WTC11 (cell line): ENCODE results near the gene ZSCAN21. TPM values are rescaled to one million over a fixed set of nuclear protein-coding genes. Genes with fewer than 3 reads are reported as not detected.

Experiments used
- ATAC-seq: fragments of 200-7000 bp; cut with Tn5 transposase; 2 replicates; pipeline ENCODE4 v1.10.0; 2021; ENCODE audit warnings: mild to moderate bottlenecking, moderate library complexity
- CTCF ChIA-PET: fragments of 300-600 bp; sonication (Branson Sonifier 250); formaldehyde crosslinking; loops from one replicate; lab custom pipeline; 2021; ENCODE audit warnings: antibody characterized with exemption; lab: Charles Lee
- POLR2A ChIA-PET: fragments of 350-600 bp; sonication (Branson Sonifier 250); formaldehyde crosslinking; loops from one replicate; lab custom pipeline; 2021; ENCODE audit warnings: antibody characterized with exemption; lab: Charles Lee
- DNase-seq: peaks from one replicate; pipeline ENCODE4 v3.0.0; 2021; ENCODE audit warnings: low spot score
- H3K27ac Mint-ChIP-seq: 2 replicates; pipeline ENCODE4 v1.8.0; 2021; ENCODE audit warnings: mixed read lengths
- H3K27me3 Mint-ChIP-seq: 2 replicates; pipeline ENCODE4 v1.8.0; 2021; ENCODE audit warnings: low read depth, mild to moderate bottlenecking, moderate library complexity, mixed read lengths
- H3K36me3 Mint-ChIP-seq: 2 replicates; pipeline ENCODE4 v1.8.0; 2021; ENCODE audit warnings: mixed read lengths
- H3K4me1 Mint-ChIP-seq: 2 replicates; pipeline ENCODE4 v1.8.0; 2022; ENCODE audit warnings: mixed read lengths
- H3K4me3 Mint-ChIP-seq: 2 replicates; pipeline ENCODE4 v1.8.0; 2021; ENCODE audit warnings: mild to moderate bottlenecking, moderate library complexity, mixed read lengths
- H3K9me3 Mint-ChIP-seq: 2 replicates; pipeline ENCODE4 v1.8.0; 2021; ENCODE audit warnings: mixed read lengths
- CBFB ChIP-seq: sonication (generic); formaldehyde crosslinking; IDR thresholded peaks from 2 replicates; pipeline ENCODE4 v1.8.1; 2022; ENCODE audit warnings: mild to moderate bottlenecking, low read depth, missing genetic modification reagents
- FOXK1 ChIP-seq: sonication (generic); formaldehyde crosslinking; IDR thresholded peaks from 2 replicates; pipeline ENCODE4 v1.8.0; 2022; ENCODE audit warnings: mild to moderate bottlenecking, moderate library complexity, missing genetic modification reagents
- FOXP1 ChIP-seq: sonication (generic); formaldehyde crosslinking; IDR thresholded peaks from 2 replicates; pipeline ENCODE4 v1.8.0; 2022; ENCODE audit warnings: missing genetic modification reagents, mild to moderate bottlenecking, moderate library complexity, borderline replicate concordance
- GABPB1 ChIP-seq: sonication (generic); formaldehyde crosslinking; IDR thresholded peaks from 2 replicates; pipeline ENCODE4 v1.8.1; 2023; ENCODE audit warnings: mild to moderate bottlenecking, missing genetic modification reagents
- JUN ChIP-seq: sonication (generic); formaldehyde crosslinking; IDR thresholded peaks from 2 replicates; pipeline ENCODE4 v1.8.0; 2023; ENCODE audit warnings: mild to moderate bottlenecking, missing genetic modification reagents
- RELA ChIP-seq: sonication (generic); formaldehyde crosslinking; IDR thresholded peaks from 2 replicates; pipeline ENCODE4 v1.8.1; 2022; ENCODE audit warnings: missing genetic modification reagents, mild to moderate bottlenecking, borderline replicate concordance
- RORB ChIP-seq: fragments of 250-450 bp; sonication (Bioruptor Pico); IDR thresholded peaks from 2 replicates; pipeline ENCODE4 v1.9.0; 2021; ENCODE audit warnings: mild to moderate bottlenecking
- ZBTB21 ChIP-seq: sonication (generic); formaldehyde crosslinking; IDR thresholded peaks from 2 replicates; pipeline ENCODE4 v1.8.1; 2023; ENCODE audit warnings: mild to moderate bottlenecking, missing genetic modification reagents, borderline replicate concordance
- ZNF121 ChIP-seq: sonication (generic); formaldehyde crosslinking; IDR thresholded peaks from 2 replicates; pipeline ENCODE4 v1.8.0; 2023; ENCODE audit warnings: missing genetic modification reagents
- ZNF232 ChIP-seq: sonication (generic); formaldehyde crosslinking; IDR thresholded peaks from 2 replicates; pipeline ENCODE4 v1.8.0; 2022; ENCODE audit warnings: mild to moderate bottlenecking, missing genetic modification reagents
- ZNF317 ChIP-seq: sonication (generic); formaldehyde crosslinking; IDR thresholded peaks from 2 replicates; pipeline ENCODE4 v1.8.1; 2023; ENCODE audit warnings: low read depth, mild to moderate bottlenecking, moderate library complexity, missing genetic modification reagents, borderline replicate concordance
- ZNF416 ChIP-seq: fragments of 250-450 bp; sonication (Bioruptor Pico); IDR thresholded peaks from 2 replicates; pipeline ENCODE4 v1.9.0; 2021; ENCODE audit warnings: mild to moderate bottlenecking, inconsistent platforms
- total RNA-seq: library from RNA; stranded (reverse); gene quantifications from 3 replicates; pipeline ENCODE4 v1.2.3, GENCODE V29; 2021
- TF ChIP-seq, protein P1 (sequence below): sonication (generic); formaldehyde crosslinking; IDR thresholded peaks from 2 replicates; pipeline ENCODE4 v1.8.1; 2022; ENCODE audit warnings: mild to moderate bottlenecking, missing genetic modification reagents, moderate library complexity, borderline replicate concordance
- TF ChIP-seq, protein P2 (sequence below): fragments of 250-450 bp; sonication (Bioruptor Pico); IDR thresholded peaks from 2 replicates; pipeline ENCODE4 v2.1.2; 2022; ENCODE audit warnings: mild to moderate bottlenecking, moderate library complexity
- TF ChIP-seq, protein P3 (sequence below): sonication (generic); formaldehyde crosslinking; IDR thresholded peaks from 2 replicates; pipeline ENCODE4 v1.8.0; 2022; ENCODE audit warnings: missing genetic modification reagents

Gene ZSCAN21
- total RNA-seq, 1 experiment from 2014 or later = 25.5 TPM

DNA sequence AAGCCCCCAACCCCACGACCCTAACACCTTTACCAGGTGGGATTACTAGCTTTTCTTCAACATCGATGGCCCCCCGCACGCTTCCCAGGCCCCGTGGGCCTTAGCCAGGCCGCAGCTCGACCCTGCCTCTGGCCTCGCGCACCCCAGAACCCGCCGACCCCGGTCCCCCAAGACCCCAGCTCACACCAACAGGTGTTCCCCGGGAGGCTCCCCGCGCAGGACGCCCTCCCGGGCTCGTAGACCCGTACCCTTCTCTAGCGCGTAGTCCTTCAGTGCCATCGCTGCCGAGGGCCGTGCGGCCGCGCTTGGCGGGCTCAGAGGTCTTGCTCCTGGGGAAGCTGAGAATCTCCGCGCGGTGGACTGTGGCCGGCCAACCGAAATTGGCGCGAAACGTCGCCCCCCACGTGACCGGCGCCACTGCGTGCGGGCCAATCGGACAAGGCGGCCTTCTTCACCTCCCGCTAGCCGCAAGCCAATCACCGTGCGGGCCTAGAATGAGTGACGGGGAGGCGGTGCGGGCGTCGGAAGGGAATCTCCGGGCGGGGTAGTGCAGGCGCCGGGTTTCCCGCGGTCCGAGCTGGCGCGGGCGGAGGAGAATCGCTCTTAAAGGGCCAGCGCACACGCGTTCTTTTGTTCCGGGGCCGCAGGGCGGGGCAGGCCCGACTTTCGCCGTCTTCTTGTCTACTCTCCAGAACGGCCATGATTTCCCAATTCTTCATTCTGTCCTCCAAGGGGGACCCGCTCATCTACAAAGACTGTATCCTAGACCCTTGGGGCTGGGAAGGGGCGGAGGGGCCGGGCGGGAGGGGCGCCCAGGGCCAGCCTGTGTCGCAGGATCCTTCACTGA, 51.7 kb downstream of the ZSCAN21 start, which contains the start of the genes AP4M1 and MCM7 (continued):
- TF ChIP-seq FOXP1 (CRISPR knock-in tag) (peak; percentile 77), ZBTB21 (CRISPR knock-in tag) (no peak), RORB (no peak), ZNF317 (CRISPR knock-in tag) (no peak), RELA (CRISPR knock-in tag) (no peak), FOXK1 (CRISPR knock-in tag) (peak; percentile 53; the same call in 1 of the 2 replicates), ZNF232 (CRISPR knock-in tag) (peak; percentile 80; the same call in 1 of the 2 replicates), GABPB1 (CRISPR knock-in tag) (peak; percentile 45; the same call in 1 of the 2 replicates), CBFB (CRISPR knock-in tag) (no peak), ZNF416 (CRISPR knock-in tag) (no peak)
- TF ChIP-seq, protein P1, sequence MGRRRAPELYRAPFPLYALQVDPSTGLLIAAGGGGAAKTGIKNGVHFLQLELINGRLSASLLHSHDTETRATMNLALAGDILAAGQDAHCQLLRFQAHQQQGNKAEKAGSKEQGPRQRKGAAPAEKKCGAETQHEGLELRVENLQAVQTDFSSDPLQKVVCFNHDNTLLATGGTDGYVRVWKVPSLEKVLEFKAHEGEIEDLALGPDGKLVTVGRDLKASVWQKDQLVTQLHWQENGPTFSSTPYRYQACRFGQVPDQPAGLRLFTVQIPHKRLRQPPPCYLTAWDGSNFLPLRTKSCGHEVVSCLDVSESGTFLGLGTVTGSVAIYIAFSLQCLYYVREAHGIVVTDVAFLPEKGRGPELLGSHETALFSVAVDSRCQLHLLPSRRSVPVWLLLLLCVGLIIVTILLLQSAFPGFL = no peak
- TF ChIP-seq, protein P2, sequence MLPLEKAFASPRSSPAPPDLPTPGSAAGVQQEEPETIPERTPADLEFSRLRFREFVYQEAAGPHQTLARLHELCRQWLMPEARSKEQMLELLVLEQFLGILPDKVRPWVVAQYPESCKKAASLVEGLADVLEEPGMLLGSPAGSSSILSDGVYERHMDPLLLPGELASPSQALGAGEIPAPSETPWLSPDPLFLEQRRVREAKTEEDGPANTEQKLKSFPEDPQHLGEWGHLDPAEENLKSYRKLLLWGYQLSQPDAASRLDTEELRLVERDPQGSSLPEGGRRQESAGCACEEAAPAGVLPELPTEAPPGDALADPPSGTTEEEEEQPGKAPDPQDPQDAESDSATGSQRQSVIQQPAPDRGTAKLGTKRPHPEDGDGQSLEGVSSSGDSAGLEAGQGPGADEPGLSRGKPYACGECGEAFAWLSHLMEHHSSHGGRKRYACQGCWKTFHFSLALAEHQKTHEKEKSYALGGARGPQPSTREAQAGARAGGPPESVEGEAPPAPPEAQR (CRISPR knock-in tag) = no peak
- TF ChIP-seq, protein P3, sequence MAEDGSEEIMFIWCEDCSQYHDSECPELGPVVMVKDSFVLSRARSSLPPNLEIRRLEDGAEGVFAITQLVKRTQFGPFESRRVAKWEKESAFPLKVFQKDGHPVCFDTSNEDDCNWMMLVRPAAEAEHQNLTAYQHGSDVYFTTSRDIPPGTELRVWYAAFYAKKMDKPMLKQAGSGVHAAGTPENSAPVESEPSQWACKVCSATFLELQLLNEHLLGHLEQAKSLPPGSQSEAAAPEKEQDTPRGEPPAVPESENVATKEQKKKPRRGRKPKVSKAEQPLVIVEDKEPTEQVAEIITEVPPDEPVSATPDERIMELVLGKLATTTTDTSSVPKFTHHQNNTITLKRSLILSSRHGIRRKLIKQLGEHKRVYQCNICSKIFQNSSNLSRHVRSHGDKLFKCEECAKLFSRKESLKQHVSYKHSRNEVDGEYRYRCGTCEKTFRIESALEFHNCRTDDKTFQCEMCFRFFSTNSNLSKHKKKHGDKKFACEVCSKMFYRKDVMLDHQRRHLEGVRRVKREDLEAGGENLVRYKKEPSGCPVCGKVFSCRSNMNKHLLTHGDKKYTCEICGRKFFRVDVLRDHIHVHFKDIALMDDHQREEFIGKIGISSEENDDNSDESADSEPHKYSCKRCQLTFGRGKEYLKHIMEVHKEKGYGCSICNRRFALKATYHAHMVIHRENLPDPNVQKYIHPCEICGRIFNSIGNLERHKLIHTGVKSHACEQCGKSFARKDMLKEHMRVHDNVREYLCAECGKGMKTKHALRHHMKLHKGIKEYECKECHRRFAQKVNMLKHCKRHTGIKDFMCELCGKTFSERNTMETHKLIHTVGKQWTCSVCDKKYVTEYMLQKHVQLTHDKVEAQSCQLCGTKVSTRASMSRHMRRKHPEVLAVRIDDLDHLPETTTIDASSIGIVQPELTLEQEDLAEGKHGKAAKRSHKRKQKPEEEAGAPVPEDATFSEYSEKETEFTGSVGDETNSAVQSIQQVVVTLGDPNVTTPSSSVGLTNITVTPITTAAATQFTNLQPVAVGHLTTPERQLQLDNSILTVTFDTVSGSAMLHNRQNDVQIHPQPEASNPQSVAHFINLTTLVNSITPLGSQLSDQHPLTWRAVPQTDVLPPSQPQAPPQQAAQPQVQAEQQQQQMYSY (CRISPR knock-in tag) = no peak

DNA sequence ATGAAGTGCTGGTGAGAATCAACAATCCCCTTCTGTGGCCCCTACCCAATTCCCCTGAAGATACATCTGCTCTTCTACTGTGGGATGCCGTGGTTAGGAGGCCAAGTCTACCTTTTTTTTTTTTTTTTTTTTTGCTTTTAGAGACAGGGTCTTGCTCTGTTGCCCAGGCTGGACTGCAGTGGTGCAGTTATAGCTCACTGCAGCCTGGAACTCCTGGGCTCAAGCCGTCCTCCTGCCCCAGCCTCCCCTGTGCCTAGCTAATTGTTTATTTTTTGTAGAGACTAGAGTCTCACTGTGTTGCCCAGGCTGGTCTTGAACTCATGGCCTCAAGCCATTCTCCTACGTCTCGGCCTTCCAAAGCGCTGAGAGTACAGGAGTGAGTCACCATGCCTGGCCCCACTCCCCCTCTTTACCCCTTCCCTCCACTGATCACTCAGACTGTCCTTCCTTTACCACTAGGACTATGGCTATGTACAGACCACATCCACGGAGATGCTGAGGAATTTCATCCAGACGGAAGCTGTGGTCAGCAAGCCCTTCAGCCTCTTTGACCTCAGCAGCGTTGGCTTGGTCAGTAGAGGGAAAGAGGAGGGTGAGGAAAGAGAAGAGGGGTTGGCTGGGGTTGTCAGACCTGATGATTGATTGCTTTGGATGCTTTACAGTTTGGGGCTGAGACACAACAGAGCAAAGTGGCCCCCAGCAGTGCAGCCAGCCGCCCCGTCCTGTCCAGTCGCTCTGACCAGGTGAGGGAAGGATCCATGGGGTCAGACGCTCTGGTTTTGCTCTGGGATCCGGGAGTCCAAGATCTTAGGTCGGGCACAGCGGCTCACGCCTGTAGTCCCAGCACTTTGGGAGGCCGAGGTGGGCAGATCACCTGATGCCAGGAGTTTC, 53.6 kb downstream of the ZSCAN21 start:
- Mint-ChIP-seq H3K27ac (peak overlapping the region; percentile 90), H3K27me3 (no peaks in the 10 kb centered on the region), H3K9me3 (no peaks in the 10 kb centered on the region), H3K36me3 (peaks cover 43% of the 10 kb centered on the region), H3K4me1 (peaks cover 22% of the 10 kb centered on the region), H3K4me3 (peak overlapping the region; percentile 91)
- ChIA-PET POLR2A (interaction anchor here (0.7 to 2.7 kb wide), 4 partner anchors 9 to 160 kb away, joined by 5 to 17 read pairs (median 9); partner anchors contain the start of gene CNPY4), CTCF (interaction anchor here (1.1 to 3.2 kb wide), 8 partner anchors 9 to 74 kb away, joined by 3 to 23 read pairs (median 6); partner anchors contain the start of genes GPC2 and ZSCAN21)
- no peak for ATAC-seq
- DNase-seq = no peak
- TF ChIP-seq JUN (CRISPR knock-in tag) (no peak), ZNF121 (CRISPR knock-in tag) (peak; percentile 63; the same call in 1 of the 2 replicates)
